KOPT-K1 (cell line): ENCODE measurements around the gene UBXN6.

Experiments used
- H3K27ac ChIP-seq: fragments of 200-600 bp; sonication (generic); 2 replicates; pipeline ENCODE4 v1.5.1; 2016; ENCODE audit warnings: antibody characterized with exemption, mild to moderate bottlenecking, low read depth, low read length; ENCODE audit not compliant: poor library complexity, severe bottlenecking
- H3K36me3 ChIP-seq: fragments of 200-600 bp; sonication (generic); 2 replicates; pipeline ENCODE4 v1.5.1; 2017; ENCODE audit warnings: antibody characterized with exemption, mild to moderate bottlenecking, low read length, moderate library complexity; ENCODE audit not compliant: insufficient read depth
- H3K9me3 ChIP-seq: fragments of 200-600 bp; sonication (generic); 2 replicates; pipeline ENCODE4 v1.5.1; 2017; ENCODE audit warnings: antibody characterized with exemption, low read length, mild to moderate bottlenecking; ENCODE audit not compliant: insufficient read depth, poor library complexity, severe bottlenecking

UBXN6 gene

GRCh38 chr19:4443188-4443587 is 14.4 kb downstream of the UBXN6 start:
- Histone ChIP-seq H3K27ac (no peak overlapping the region), H3K36me3 (peaks cover 93% of the 10 kb centered on the region), H3K9me3 (no peaks in the 10 kb centered on the region)

GRCh38 chr19:4442819-4443146 is 14.8 kb downstream of the UBXN6 start:
- peaks cover 93% of the 10 kb centered on the region for H3K36me3 ChIP-seq
- H3K27ac ChIP-seq: no peak overlapping the region
- H3K9me3 ChIP-seq: no peaks in the 10 kb centered on the region

- no peak overlapping the region for H3K27ac ChIP-seq
- H3K9me3 ChIP-seq: no peaks in the 10 kb centered on the region
- H3K36me3 ChIP-seq: peaks cover 92% of the 10 kb centered on the region
These were observed 15.4 kb downstream of the UBXN6 start for GRCh38 chr19:4441994-4442818.

- H3K27ac ChIP-seq: no peak overlapping the region
- H3K9me3 ChIP-seq: no peaks in the 10 kb centered on the region
- H3K36me3 ChIP-seq: peaks cover 92% of the 10 kb centered on the region
These were observed 18.4 kb downstream of the UBXN6 start for GRCh38 chr19:4439243-4439642.

- no peaks in the 10 kb centered on the region for H3K9me3 ChIP-seq
- no peak overlapping the region for H3K27ac ChIP-seq
- peaks cover 93% of the 10 kb centered on the region for H3K36me3 ChIP-seq
These were observed 20.5 kb downstream of the UBXN6 start for GRCh38 chr19:4437103-4437502.

- H3K36me3 ChIP-seq: peaks cover 97% of the 10 kb centered on the region
- H3K9me3 ChIP-seq: no peaks in the 10 kb centered on the region
- no peak overlapping the region for H3K27ac ChIP-seq
These were observed 21.4 kb downstream of the UBXN6 start for GRCh38 chr19:4436231-4436630.

- H3K9me3 ChIP-seq: no peaks in the 10 kb centered on the region
- peaks cover 99% of the 10 kb centered on the region for H3K36me3 ChIP-seq
- H3K27ac ChIP-seq: no peak overlapping the region
These were observed 23.2 kb downstream of the UBXN6 start for GRCh38 chr19:4434391-4434790.

GRCh38 chr19:4432918-4433506 is 24.6 kb downstream of the UBXN6 start:
- H3K27ac ChIP-seq: no peak overlapping the region
- peaks cover 99% of the 10 kb centered on the region for H3K36me3 ChIP-seq
- no peaks in the 10 kb centered on the region for H3K9me3 ChIP-seq

GRCh38 chr19:4431808-4432674 is 25.6 kb downstream of the UBXN6 start:
- H3K36me3 ChIP-seq: peaks cover 96% of the 10 kb centered on the region
- H3K9me3 ChIP-seq: no peaks in the 10 kb centered on the region
- no peak overlapping the region for H3K27ac ChIP-seq

GRCh38 chr19:4431296-4431695 is 26.3 kb downstream of the UBXN6 start:
- Histone ChIP-seq H3K9me3 (no peaks in the 10 kb centered on the region), H3K27ac (no peak overlapping the region), H3K36me3 (peaks cover 96% of the 10 kb centered on the region)

GRCh38 chr19:4430760-4431159 is 26.8 kb downstream of the UBXN6 start:
- H3K27ac ChIP-seq: no peak overlapping the region
- no peaks in the 10 kb centered on the region for H3K9me3 ChIP-seq
- H3K36me3 ChIP-seq: peaks cover 96% of the 10 kb centered on the region

- Histone ChIP-seq H3K9me3 (no peaks in the 10 kb centered on the region), H3K36me3 (peaks cover 96% of the 10 kb centered on the region), H3K27ac (no peak overlapping the region)
These were observed 27.8 kb downstream of the UBXN6 start for GRCh38 chr19:4429771-4430171.

- no peaks in the 10 kb centered on the region for H3K9me3 ChIP-seq
- peaks cover 96% of the 10 kb centered on the region for H3K36me3 ChIP-seq
These were observed 28.3 kb downstream of the UBXN6 start for GRCh38 chr19:4429256-4429655.

GRCh38 chr19:4428326-4428975 is 29.1 kb downstream of the UBXN6 start:
- Histone ChIP-seq H3K36me3 (peaks cover 96% of the 10 kb centered on the region), H3K27ac (no peak overlapping the region), H3K9me3 (no peaks in the 10 kb centered on the region)

More at GRCh38 chr19:4429256-4429655, 28.3 kb downstream of the UBXN6 start:
- no peak overlapping the region for H3K27ac ChIP-seq

GRCh38 chr19:4425537-4425936 is 32.1 kb downstream of the UBXN6 start:
- H3K9me3 ChIP-seq: no peaks in the 10 kb centered on the region
- peaks cover 96% of the 10 kb centered on the region for H3K36me3 ChIP-seq
- H3K27ac ChIP-seq: no peak overlapping the region
